NCI-H2196 (cell line): ENCODE measurements around the gene BAG2.

Source experiments
- DNase-seq: peaks from one replicate; lab custom pipeline; 2025; ENCODE audit not compliant: unreplicated experiment; lab: John Stamatoyannopoulos, UW

Gene BAG2

GRCh38 chr6:57173886-57174510 is 1.9 kb downstream of the BAG2 start:
- no peak for DNase-seq

- DNase-seq: no peak
Measured at GRCh38 chr6:57174511-57174907, 2.4 kb downstream of the BAG2 start.

- no peak for DNase-seq
Measured at GRCh38 chr6:57177545-57178265, 5.6 kb downstream of the BAG2 start.

GRCh38 chr6:57180596-57180995 is 8.5 kb downstream of the BAG2 start:
- DNase-seq: no peak

GRCh38 chr6:57182017-57182432 is 9.9 kb downstream of the BAG2 start:
- DNase-seq: no peak

- DNase-seq: no peak
Measured at GRCh38 chr6:57183336-57183735, 11.2 kb downstream of the BAG2 start.

GRCh38 chr6:57190140-57190539 is 18.0 kb downstream of the BAG2 start:
- no peak for DNase-seq

GRCh38 chr6:57193177-57193576 is 21.1 kb downstream of the BAG2 start:
- no peak for DNase-seq

GRCh38 chr6:57195457-57195856 is 23.3 kb downstream of the BAG2 start:
- no peak for DNase-seq

- peak; percentile 21 for DNase-seq
Measured at GRCh38 chr6:57198926-57199636, 27.0 kb downstream of the BAG2 start.

GRCh38 chr6:57201718-57202117 is 29.6 kb downstream of the BAG2 start:
- no peak for DNase-seq

- no peak for DNase-seq
Measured at GRCh38 chr6:57205550-57206328, 33.6 kb downstream of the BAG2 start.

GRCh38 chr6:57207141-57207540 is 35.0 kb downstream of the BAG2 start:
- no peak for DNase-seq

GRCh38 chr6:57207872-57208271 is 35.7 kb downstream of the BAG2 start:
- no peak for DNase-seq

- DNase-seq: no peak
Measured at GRCh38 chr6:57209030-57209429, 36.9 kb downstream of the BAG2 start.

- DNase-seq: no peak
Measured at GRCh38 chr6:57210060-57210459, 37.9 kb downstream of the BAG2 start.

- DNase-seq: no peak
Measured at GRCh38 chr6:57215260-57215659, 43.1 kb downstream of the BAG2 start.

- DNase-seq: no peak
Measured at GRCh38 chr6:57216235-57217101, 44.3 kb downstream of the BAG2 start.

- no peak for DNase-seq
Measured at GRCh38 chr6:57217270-57217669, 45.1 kb downstream of the BAG2 start.

GRCh38 chr6:57220083-57220703 is 48.1 kb downstream of the BAG2 start:
- no peak for DNase-seq
